Breast epithelium (tissue), 4 donors: Measurements from ENCODE around the gene ATXN3L. TPM values are rescaled to one million over a fixed set of nuclear protein-coding genes. Genes with fewer than 3 reads are reported as not detected.

Experiments
- DNase-seq, 2 donors: peaks; one replicate each; pipeline ENCODE4 v3.0.0-alpha.2; 2019; ENCODE audit warnings: low spot score in 2 of 2
- H3K27ac ChIP-seq, 2 donors: fragments of 200-600 bp; sonication (generic) in 1 of 2; one replicate each; pipeline ENCODE4 v1.5.1; 2016 to 2019; ENCODE audit warnings: mild to moderate bottlenecking in 1 of 2
- H3K27me3 ChIP-seq, 2 donors: fragments of 200-600 bp; sonication (generic) in 1 of 2; one replicate each; pipeline versions ENCODE4 v1.5.1 to v1.6.0; 2017 to 2019; ENCODE audit warnings: control low read depth in 1 of 2, mild to moderate bottlenecking in 1 of 2
- H3K36me3 ChIP-seq: fragments of 200-600 bp; one replicate; pipeline ENCODE4 v1.5.1; 2019
- H3K4me1 ChIP-seq, 2 donors: fragments of 200-600 bp; sonication (generic); one replicate each; pipeline ENCODE4 v1.5.1; 2016 to 2019; ENCODE audit warnings: control low read depth in 1 of 2
- H3K4me3 ChIP-seq, 3 donors: fragments of 200-600 bp; sonication (generic); 1 replicate in 2 of 3; 2 replicates in 1 of 3; pipeline ENCODE4 v1.5.1; 2016 to 2019; ENCODE audit warnings: mild to moderate bottlenecking in 3 of 3, moderate library complexity in 2 of 3
- H3K9me3 ChIP-seq, 2 donors: fragments of 200-600 bp; sonication (generic) in 1 of 2; one replicate each; pipeline ENCODE4 v1.5.1; 2016 to 2019; ENCODE audit warnings: control low read depth in 1 of 2
- POLR2A ChIP-seq: fragments of 450-650 bp; IDR thresholded peaks from one replicate; pipeline ENCODE4 v1.6.1; 2016; ENCODE audit warnings: antibody characterized with exemption, mild to moderate bottlenecking, moderate library complexity
- POLR2AphosphoS5 ChIP-seq, 3 donors: sonication (generic); formaldehyde crosslinking; IDR thresholded peaks; one replicate each; pipeline ENCODE4 v1.6.1; 2017; ENCODE audit warnings: antibody characterized with exemption in 3 of 3
- intact Hi-C: fragments of 100-400 bp; cut with DNase I; formaldehyde crosslinking; loops from one replicate; pipeline ENCODE4 v1.15.1; 2023; ENCODE audit warnings: low total_unique reads
- total RNA-seq, 3 donors: library from RNA; depleted of rRNA; stranded (reverse); fragments of >200 nt; gene quantifications; one replicate each; pipeline ENCODE4 v1.1.0, GENCODE V29; 2016
- TF ChIP-seq, protein P1 (sequence below), 3 donors: fragments of 450-650 bp; IDR thresholded peaks; one replicate each; pipeline ENCODE4 v1.5.1; 2016 to 2017; ENCODE audit warnings: antibody characterized with exemption in 3 of 3, mild to moderate bottlenecking in 3 of 3, moderate library complexity in 3 of 3

The ATXN3L gene
- total RNA-seq, 3 donors from 2014 or later, result not detected

DNA sequence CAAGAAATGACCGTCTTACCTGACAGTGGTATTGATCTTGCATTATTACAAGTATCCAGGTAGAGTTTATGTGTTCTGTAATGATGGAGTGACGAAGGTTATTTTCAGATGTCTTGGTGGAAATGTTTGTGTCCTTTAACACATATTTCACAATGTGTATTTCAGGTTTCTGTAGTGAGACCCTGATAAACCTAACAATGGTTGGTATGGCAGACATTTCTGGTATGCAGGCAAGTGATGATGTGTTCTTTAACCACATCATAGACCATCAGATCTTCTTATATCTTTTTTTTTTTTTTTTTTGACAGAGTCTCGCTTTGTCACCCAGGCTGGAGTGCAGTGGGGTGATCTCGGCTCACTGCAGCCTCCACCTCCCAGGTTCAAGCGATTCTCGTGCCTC lies 14.6 kb upstream of the ATXN3L start:
- peaks cover 0 to 12% of the 10 kb centered on the region in 2 donors for H3K27me3 ChIP-seq
- no peak overlapping the region for H3K27ac ChIP-seq
- intact Hi-C loops, result no loop called here
- DNase-seq, result no peak
- no peaks in the 10 kb centered on the region for H3K9me3 ChIP-seq
- H3K36me3 ChIP-seq, result no peaks in the 10 kb centered on the region
- H3K4me1 ChIP-seq, result no peaks in the 10 kb centered on the region
- TF ChIP-seq POLR2A (no peak), POLR2AphosphoS5 (IDR thresholded peaks at IDR 0.05) (no peak)
- TF ChIP-seq, protein P1, sequence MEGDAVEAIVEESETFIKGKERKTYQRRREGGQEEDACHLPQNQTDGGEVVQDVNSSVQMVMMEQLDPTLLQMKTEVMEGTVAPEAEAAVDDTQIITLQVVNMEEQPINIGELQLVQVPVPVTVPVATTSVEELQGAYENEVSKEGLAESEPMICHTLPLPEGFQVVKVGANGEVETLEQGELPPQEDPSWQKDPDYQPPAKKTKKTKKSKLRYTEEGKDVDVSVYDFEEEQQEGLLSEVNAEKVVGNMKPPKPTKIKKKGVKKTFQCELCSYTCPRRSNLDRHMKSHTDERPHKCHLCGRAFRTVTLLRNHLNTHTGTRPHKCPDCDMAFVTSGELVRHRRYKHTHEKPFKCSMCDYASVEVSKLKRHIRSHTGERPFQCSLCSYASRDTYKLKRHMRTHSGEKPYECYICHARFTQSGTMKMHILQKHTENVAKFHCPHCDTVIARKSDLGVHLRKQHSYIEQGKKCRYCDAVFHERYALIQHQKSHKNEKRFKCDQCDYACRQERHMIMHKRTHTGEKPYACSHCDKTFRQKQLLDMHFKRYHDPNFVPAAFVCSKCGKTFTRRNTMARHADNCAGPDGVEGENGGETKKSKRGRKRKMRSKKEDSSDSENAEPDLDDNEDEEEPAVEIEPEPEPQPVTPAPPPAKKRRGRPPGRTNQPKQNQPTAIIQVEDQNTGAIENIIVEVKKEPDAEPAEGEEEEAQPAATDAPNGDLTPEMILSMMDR (IDR thresholded peaks at IDR 0.05), result no peak
- no peak overlapping the region for H3K4me3 ChIP-seq

DNA sequence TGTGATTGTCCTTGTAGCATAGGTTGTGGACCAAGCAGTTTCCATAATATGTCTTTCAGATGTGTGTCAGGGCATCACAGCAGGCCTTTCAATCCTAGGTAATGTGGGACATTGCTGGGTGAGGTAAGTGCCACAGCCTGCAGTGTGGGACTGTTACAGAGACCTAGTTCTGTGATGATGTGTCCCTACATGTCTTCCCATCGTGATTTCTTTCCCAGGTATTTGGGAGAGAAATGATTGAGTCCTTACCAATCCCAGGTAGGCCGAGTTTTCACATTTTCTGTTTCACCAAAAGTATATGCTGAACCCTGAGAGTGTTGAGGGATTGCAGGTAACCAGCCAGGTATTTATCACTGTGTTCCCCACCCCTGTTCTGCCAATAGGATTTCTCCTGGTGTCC lies 10.6 kb upstream of the ATXN3L start:
- H3K4me3 ChIP-seq, result no peak overlapping the region
- intact Hi-C loops, result no loop called here
- TF ChIP-seq POLR2AphosphoS5 (IDR thresholded peaks at IDR 0.05) (no peak), POLR2A (no peak)
- TF ChIP-seq, protein P1 (IDR thresholded peaks at IDR 0.05), result no peak
- no peaks in the 10 kb centered on the region for H3K9me3 ChIP-seq
- no peak for DNase-seq
- H3K4me1 ChIP-seq, result no peaks in the 10 kb centered on the region
- H3K36me3 ChIP-seq, result no peaks in the 10 kb centered on the region
- no peak overlapping the region for H3K27ac ChIP-seq
- peaks cover 0 to 18% of the 10 kb centered on the region in 2 donors for H3K27me3 ChIP-seq

DNA sequence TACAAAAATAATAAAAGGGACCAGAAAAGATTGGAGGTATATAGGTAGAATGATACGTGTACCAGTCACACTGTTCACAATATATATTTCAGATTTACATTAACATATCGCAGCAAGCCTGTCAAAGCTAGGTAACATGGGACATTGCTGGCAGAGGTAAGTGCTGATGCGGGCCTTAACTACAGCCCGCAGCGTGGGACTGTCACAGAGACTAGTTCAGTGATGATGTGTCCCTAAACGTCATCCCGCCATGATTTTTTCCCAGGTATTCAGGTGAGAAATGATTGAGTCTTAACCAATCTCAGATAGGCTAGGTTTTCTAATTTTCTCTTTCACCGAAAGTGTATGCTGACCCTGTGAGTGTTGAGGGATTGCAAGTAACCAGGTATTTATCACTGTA lies 7.8 kb upstream of the ATXN3L start:
- peaks cover 0 to 28% of the 10 kb centered on the region in 2 donors for H3K27me3 ChIP-seq
- intact Hi-C loops, result no loop called here
- no peaks in the 10 kb centered on the region for H3K9me3 ChIP-seq
- no peak overlapping the region for H3K4me3 ChIP-seq
- H3K27ac ChIP-seq, result no peak overlapping the region
- H3K36me3 ChIP-seq, result no peaks in the 10 kb centered on the region
- TF ChIP-seq, protein P1 (IDR thresholded peaks at IDR 0.05), result no peak
- TF ChIP-seq POLR2A (no peak), POLR2AphosphoS5 (IDR thresholded peaks at IDR 0.05) (no peak)
- DNase-seq, result no peak
- no peaks in the 10 kb centered on the region for H3K4me1 ChIP-seq

DNA sequence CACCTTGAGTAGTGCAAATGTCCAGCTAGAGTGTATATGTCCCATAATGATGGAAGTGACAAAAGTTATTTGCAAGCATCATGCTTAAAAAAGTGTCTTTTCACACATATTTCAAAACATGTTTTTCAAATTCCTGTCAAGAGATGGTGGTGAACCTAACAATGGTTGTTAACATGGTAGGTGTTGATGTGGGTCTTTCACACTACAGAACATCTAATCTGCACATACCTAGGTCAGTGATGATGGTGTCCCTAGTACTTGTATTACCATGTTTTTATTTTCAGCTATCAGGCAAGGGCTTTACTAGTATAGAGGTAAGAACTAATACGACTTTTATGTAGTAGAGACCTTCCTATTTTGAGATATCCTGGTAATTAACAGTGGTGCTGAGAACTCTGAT lies 3.4 kb upstream of the ATXN3L start:
- TF ChIP-seq POLR2A, result no peak
- no peak for TF ChIP-seq POLR2AphosphoS5 (IDR thresholded peaks at IDR 0.05)
- TF ChIP-seq, protein P1 (IDR thresholded peaks at IDR 0.05), result no peak
- intact Hi-C loops, result no loop called here
- Histone ChIP-seq H3K9me3 (no peaks in the 10 kb centered on the region), H3K27me3 (peaks cover 0 to 33% of the 10 kb centered on the region in 2 donors), H3K4me3 (no peak overlapping the region), H3K27ac (no peak overlapping the region), H3K4me1 (no peaks in the 10 kb centered on the region), H3K36me3 (no peaks in the 10 kb centered on the region)
- no peak for DNase-seq

DNA sequence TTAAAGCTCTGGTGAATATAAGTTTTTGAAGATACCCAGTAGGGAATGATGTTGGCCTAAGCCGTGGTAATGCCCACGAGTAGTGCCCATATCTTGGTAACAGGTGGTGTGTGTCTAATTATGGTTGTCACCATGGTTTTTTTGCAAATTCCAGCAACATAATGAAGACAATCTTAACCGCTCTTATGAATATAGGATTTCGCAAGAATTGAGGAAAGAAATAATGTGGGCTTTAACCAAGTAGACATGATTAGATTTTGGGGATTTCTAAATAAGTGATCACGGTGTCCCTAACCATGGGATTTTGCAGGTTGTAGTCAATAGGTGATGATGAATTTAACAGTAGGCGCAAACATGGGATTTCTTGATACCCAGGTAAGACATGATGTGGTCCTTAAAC lies 2.5 kb downstream of the ATXN3L start:
- Histone ChIP-seq H3K27me3 (peaks cover 0 to 9% of the 10 kb centered on the region in 2 donors), H3K4me3 (no peak overlapping the region), H3K9me3 (no peaks in the 10 kb centered on the region), H3K36me3 (no peaks in the 10 kb centered on the region), H3K4me1 (no peaks in the 10 kb centered on the region), H3K27ac (no peak overlapping the region)
- intact Hi-C loops, result no loop called here
- TF ChIP-seq POLR2A, result no peak
- TF ChIP-seq, protein P1 (IDR thresholded peaks at IDR 0.05), result no peak
- TF ChIP-seq POLR2AphosphoS5 (IDR thresholded peaks at IDR 0.05), result no peak
- DNase-seq, result no peak
